HEK293T (cell line): Measurements from ENCODE around the gene KIR2DL3.

ENCODE experiments used
- ARNT ChIP-seq: fragments of 450-650 bp; IDR thresholded peaks from 2 replicates; pipeline ENCODE4 v1.6.1; 2017; ENCODE audit warnings: mild to moderate bottlenecking
- BHLHE40 ChIP-seq: fragments of 450-650 bp; IDR thresholded peaks from 2 replicates; pipeline ENCODE4 v1.6.1; 2016; ENCODE audit warnings: mild to moderate bottlenecking, moderate library complexity, borderline replicate concordance
- CTBP1 ChIP-seq: fragments of 450-650 bp; IDR thresholded peaks from 2 replicates; pipeline ENCODE4 v1.6.1; 2016; ENCODE audit warnings: borderline replicate concordance
- ELF4 ChIP-seq: fragments of 450-650 bp; IDR thresholded peaks from 2 replicates; pipeline ENCODE4 v1.6.1; 2017; ENCODE audit warnings: antibody characterized with exemption
- FOXA1 ChIP-seq: fragments of 450-650 bp; IDR thresholded peaks from 2 replicates; pipeline ENCODE4 v1.6.1; 2016; ENCODE audit warnings: mild to moderate bottlenecking
- HDGF ChIP-seq: fragments of 450-650 bp; IDR thresholded peaks from 2 replicates; pipeline ENCODE4 v1.6.1; 2017; ENCODE audit warnings: antibody characterized with exemption, borderline replicate concordance
- L3MBTL2 ChIP-seq: fragments of 450-650 bp; conservative IDR thresholded peaks from 2 replicates; pipeline ENCODE4 v1.6.1; 2016; ENCODE audit warnings: mild to moderate bottlenecking
- LEF1 ChIP-seq: fragments of 450-650 bp; IDR thresholded peaks from 2 replicates; pipeline ENCODE4 v1.6.1; 2017; ENCODE audit warnings: mild to moderate bottlenecking, borderline replicate concordance
- PKNOX1 ChIP-seq: fragments of 450-650 bp; IDR thresholded peaks from 2 replicates; pipeline ENCODE4 v1.6.1; 2016
- SP1 ChIP-seq: fragments of 450-650 bp; IDR thresholded peaks from 2 replicates; pipeline ENCODE4 v1.6.1; 2017
- SUZ12 ChIP-seq: fragments of 450-650 bp; IDR thresholded peaks from 2 replicates; pipeline ENCODE4 v1.6.1; 2016; ENCODE audit warnings: mild to moderate bottlenecking
- TARDBP ChIP-seq: fragments of 450-650 bp; IDR thresholded peaks from 2 replicates; pipeline ENCODE4 v1.6.1; 2016
- ZNF384 ChIP-seq: fragments of 450-650 bp; IDR thresholded peaks from 2 replicates; pipeline ENCODE4 v1.6.1; 2016

- no peak for TF ChIP-seq FOXA1
- no peak for TF ChIP-seq SP1
- TF ChIP-seq ARNT: no peak
- TF ChIP-seq BHLHE40: no peak
- no peak for TF ChIP-seq TARDBP
- TF ChIP-seq SUZ12: no peak
- no peak for TF ChIP-seq HDGF
- no peak for TF ChIP-seq ELF4
- TF ChIP-seq PKNOX1: no peak
- TF ChIP-seq L3MBTL2: no peak
- no peak for TF ChIP-seq CTBP1
- TF ChIP-seq LEF1: no peak
- no peak for TF ChIP-seq ZNF384
Observed at GRCh38 chr19:54696766-54697165, 41.5 kb upstream of the KIR2DL3 start.
